Osteocyte (in vitro differentiated cells): ENCODE measurements around the gene SCGB3A1. TPM values are rescaled to one million over a fixed set of nuclear protein-coding genes. Genes with fewer than 3 reads are reported as not detected.

ENCODE experiments used
- DNase-seq: peaks from one replicate; pipeline ENCODE4 v3.0.0; 2021; ENCODE audit warnings: mixed read lengths; ENCODE audit not compliant: unreplicated experiment; ENCODE audit errors: extremely low spot score
- H3K27ac Mint-ChIP-seq: one replicate; pipeline ENCODE4 v1.8.0; 2021; ENCODE audit warnings: mild to moderate bottlenecking, mixed read lengths; ENCODE audit not compliant: unreplicated experiment
- H3K27me3 Mint-ChIP-seq: one replicate; pipeline ENCODE4 v1.8.0; 2021; ENCODE audit warnings: mixed read lengths; ENCODE audit not compliant: unreplicated experiment
- H3K36me3 Mint-ChIP-seq: one replicate; pipeline ENCODE4 v1.8.0; 2021; ENCODE audit warnings: mixed read lengths; ENCODE audit not compliant: unreplicated experiment
- H3K4me1 Mint-ChIP-seq: one replicate; pipeline ENCODE4 v1.8.0; 2021; ENCODE audit warnings: mixed read lengths; ENCODE audit not compliant: unreplicated experiment
- H3K4me3 Mint-ChIP-seq: one replicate; pipeline ENCODE4 v1.8.0; 2021; ENCODE audit warnings: mild to moderate bottlenecking, moderate library complexity, mixed read lengths; ENCODE audit not compliant: unreplicated experiment
- H3K9me3 Mint-ChIP-seq: one replicate; pipeline ENCODE4 v1.8.0; 2021; ENCODE audit warnings: mixed read lengths; ENCODE audit not compliant: unreplicated experiment
- total RNA-seq: library from RNA; stranded (reverse); gene quantifications from 2 replicates; pipeline ENCODE4 v1.2.1, GENCODE V29; 2021
- TF ChIP-seq, protein P1 (sequence below): fragments of 200-600 bp; sonication (generic); IDR thresholded peaks from 2 replicates; pipeline ENCODE4 v1.5.0; 2021; ENCODE audit warnings: antibody characterized with exemption, mild to moderate bottlenecking, moderate library complexity

SCGB3A1 gene
- total RNA-seq, 1 donor from 2014 or later, result not detected

DNA sequence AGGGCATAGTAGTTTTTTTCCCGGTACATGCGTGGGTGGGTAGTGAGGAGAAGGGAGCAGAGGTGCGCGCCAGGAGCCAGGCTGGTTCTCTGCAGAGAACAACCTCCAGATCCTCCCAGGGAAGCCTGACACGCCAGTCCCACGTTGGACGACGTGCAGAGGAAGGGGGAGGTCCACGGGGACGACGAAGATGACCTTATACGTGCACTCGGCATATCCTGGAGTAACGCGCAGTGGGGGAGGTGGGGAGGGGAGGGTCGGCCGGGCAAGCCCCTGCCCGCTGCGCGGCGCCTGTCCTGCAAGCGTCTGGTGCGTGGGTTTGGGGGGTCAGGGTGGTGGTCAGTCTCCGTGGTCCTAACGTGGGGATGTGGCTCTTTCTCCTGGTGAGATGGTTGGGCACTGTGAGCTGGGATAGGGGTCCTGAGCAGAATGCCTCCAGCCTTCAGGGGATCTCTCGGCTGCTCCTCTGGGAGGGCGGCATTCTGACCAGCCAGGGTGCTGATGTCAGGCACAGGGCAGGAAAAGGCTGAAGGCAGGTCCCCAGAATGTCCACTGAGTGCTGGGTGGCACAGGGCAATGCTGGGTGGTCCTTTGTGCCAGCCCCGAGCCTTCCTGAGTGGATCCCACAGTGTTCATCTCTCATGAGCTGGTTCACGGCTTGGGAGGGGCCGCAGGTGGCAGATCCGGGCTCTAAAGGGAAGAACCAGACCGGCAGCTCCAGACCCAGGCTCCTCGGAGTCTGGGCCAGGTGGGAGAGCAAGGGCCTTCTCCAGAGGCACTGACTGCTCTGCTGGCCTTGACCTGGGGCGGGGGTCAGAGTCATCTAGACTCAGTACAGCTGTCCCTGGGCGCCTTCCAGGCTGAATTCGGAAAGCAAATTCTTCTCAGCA is 10.5 kb upstream of the SCGB3A1 start:
- Mint-ChIP-seq H3K27ac (no peak overlapping the region), H3K4me3 (no peak overlapping the region), H3K36me3 (no peaks in the 10 kb centered on the region), H3K9me3 (no peaks in the 10 kb centered on the region), H3K27me3 (peaks cover 2% of the 10 kb centered on the region), H3K4me1 (no peaks in the 10 kb centered on the region)
- no peak for DNase-seq
- TF ChIP-seq, protein P1, sequence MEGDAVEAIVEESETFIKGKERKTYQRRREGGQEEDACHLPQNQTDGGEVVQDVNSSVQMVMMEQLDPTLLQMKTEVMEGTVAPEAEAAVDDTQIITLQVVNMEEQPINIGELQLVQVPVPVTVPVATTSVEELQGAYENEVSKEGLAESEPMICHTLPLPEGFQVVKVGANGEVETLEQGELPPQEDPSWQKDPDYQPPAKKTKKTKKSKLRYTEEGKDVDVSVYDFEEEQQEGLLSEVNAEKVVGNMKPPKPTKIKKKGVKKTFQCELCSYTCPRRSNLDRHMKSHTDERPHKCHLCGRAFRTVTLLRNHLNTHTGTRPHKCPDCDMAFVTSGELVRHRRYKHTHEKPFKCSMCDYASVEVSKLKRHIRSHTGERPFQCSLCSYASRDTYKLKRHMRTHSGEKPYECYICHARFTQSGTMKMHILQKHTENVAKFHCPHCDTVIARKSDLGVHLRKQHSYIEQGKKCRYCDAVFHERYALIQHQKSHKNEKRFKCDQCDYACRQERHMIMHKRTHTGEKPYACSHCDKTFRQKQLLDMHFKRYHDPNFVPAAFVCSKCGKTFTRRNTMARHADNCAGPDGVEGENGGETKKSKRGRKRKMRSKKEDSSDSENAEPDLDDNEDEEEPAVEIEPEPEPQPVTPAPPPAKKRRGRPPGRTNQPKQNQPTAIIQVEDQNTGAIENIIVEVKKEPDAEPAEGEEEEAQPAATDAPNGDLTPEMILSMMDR, result no peak

DNA sequence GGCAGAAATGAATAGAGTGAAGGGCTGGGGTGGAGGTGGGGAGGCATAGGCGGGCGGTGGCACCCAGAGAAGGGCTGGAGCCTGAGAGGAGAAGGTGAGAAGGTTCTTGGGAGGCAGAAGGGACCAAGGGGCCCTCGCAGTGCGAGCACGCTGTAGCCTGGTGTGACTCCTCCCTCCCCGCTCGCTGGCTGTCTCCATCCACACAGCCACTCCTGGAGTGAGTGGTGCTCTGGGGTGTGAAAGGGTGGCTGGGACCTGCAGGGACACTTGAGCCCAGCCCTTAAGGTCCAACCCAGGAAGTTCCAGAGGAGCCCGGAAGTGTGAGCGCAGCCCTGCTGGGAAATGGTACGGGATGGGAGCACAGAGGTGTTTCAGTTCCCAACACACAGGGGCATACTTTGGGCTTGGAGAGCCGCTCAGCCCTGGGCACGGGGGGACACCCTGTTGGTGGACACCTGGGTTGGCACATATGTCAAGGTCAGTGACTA is 9.3 kb upstream of the SCGB3A1 start:
- TF ChIP-seq, protein P1, result no peak
- Mint-ChIP-seq H3K27me3 (peaks cover 2% of the 10 kb centered on the region), H3K4me1 (no peaks in the 10 kb centered on the region), H3K36me3 (no peaks in the 10 kb centered on the region), H3K9me3 (no peaks in the 10 kb centered on the region), H3K4me3 (no peak overlapping the region), H3K27ac (no peak overlapping the region)
- DNase-seq, result peak; percentile 60

DNA sequence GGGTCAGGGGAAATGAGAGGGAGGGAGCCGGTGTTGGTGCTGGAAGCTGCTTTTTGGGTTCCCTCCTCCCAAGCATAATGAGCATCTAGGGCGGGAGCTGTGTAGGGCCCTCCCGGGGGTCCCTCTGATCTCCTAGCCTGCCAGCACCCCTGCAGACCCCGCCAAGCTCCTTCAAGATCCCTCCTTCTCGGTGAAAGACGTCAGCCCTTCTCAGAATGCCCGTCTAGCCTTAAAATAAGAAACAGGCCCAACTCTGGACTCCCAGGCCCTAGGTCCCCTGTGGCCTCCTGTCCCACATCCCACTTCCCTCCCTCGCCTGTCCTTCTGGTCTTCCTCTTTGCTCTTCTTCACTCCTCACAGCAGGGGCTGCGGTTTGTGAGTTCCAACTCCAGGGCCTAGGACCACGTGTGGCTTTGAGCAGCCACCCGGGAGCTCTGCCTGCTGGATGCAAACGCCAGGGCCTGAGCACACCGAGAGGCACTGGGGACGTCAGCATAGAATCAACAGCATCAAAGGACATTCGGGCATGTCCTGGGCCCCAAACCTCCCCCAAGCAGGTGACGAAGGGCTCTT is 8.8 kb upstream of the SCGB3A1 start:
- H3K4me3 Mint-ChIP-seq, result no peak overlapping the region

DNA sequence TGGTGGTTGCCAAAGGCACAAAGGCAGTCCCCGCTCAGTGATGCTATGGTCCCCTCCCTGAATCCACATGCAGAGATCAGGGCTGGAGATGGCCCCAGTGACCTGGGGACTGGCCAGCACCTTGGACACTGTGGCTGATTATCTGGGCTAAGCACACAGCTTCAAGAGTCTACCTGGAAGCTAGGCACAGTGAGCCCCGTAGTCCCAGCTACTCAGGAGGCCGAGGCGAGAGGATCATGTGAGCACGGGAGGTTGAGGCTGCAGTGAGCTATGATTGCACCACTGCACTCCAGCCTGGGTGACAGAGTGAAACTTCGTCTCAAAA is 8.3 kb upstream of the SCGB3A1 start:
- H3K27me3 Mint-ChIP-seq, result no peaks in the 10 kb centered on the region
- H3K36me3 Mint-ChIP-seq, result no peaks in the 10 kb centered on the region
- H3K4me1 Mint-ChIP-seq, result no peaks in the 10 kb centered on the region
- no peaks in the 10 kb centered on the region for H3K9me3 Mint-ChIP-seq
- TF ChIP-seq, protein P1, result no peak
- DNase-seq, result peak; percentile 71
- H3K4me3 Mint-ChIP-seq, result no peak overlapping the region
- H3K27ac Mint-ChIP-seq, result no peak overlapping the region

More for the DNA sequence above, 8.8 kb upstream of the SCGB3A1 start:
- Mint-ChIP-seq H3K9me3 (no peaks in the 10 kb centered on the region), H3K4me1 (no peaks in the 10 kb centered on the region), H3K27ac (no peak overlapping the region), H3K36me3 (no peaks in the 10 kb centered on the region), H3K27me3 (no peaks in the 10 kb centered on the region)
- TF ChIP-seq, protein P1, result no peak
- DNase-seq, result peak; percentile 79
